HuH-7.5 (cell line): ENCODE results near the gene GRK5.
"Not testable (repeated sequence)": the region's sequence is repeated elsewhere in the genome, so short reads cannot be mapped to it uniquely, and the experiment has no call there.

ENCODE experiments used
- DNase-seq: peaks from one replicate; pipeline ENCODE4 v3.0.0; 2011; ENCODE audit warnings: low spot score

GRK5 gene

DNA sequence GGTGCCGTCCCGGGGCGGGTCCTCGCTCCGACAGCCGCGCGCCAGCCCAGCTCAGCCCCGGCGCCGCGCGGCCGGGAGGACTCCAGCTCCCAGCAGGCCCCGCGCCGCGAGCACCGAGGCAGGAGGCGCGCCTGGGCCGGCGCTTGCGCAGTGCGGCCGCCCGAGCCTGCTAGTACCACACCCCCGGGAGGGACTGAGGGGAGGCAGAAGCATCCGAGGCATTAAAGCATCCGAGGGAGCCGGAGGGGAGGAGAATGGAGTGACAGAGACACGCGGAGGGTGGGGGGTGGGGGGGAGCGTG is at the start of gene GRK5:
GRK5 (plus strand) TSS at position 206 of the 301 bp plus-strand sequence. CDS start 347 bp downstream, outside the sequence.
- peak; percentile 89 for DNase-seq

GRCh38 chr10:119159332-119159731 is 48.0 kb upstream of the GRK5 start:
- DNase-seq: no peak

- DNase-seq: no peak
Observed at GRCh38 chr10:119161680-119162451, 45.5 kb upstream of the GRK5 start.

GRCh38 chr10:119162452-119163092 is 44.8 kb upstream of the GRK5 start:
- DNase-seq: no peak

GRCh38 chr10:119165171-119166117 is 41.9 kb upstream of the GRK5 start, which contains the start of gene SFXN4:
Gene SFXN4, minus strand, starts transcription at chr10:119165714. Its CDS starts 67 bp downstream, at chr10:119165647.
- DNase-seq: peak; percentile 61

GRCh38 chr10:119166118-119166500 is 41.3 kb upstream of the GRK5 start:
- no peak for DNase-seq

DNA sequence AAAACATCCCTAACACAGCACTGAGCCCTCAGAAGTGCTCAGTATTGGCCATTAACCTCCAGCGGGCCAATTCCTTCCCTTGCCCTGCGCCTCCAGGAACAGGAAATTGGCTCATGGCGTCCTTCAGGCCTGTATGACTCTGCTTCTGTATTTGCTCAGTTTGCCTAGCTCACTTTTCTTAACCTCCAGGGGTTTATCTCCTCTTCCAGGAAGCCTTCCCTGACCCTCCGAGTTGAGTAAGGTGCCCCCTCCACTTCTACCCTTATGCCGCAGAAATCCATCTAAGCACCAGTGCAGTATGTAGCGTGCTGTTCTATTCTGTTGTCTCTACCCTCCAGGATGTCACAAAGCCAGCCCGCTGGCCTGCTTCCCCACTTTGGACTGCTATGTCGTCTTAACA is 40.8 kb upstream of the GRK5 start:
- no peak for DNase-seq

GRCh38 chr10:119167041-119167440 is 40.3 kb upstream of the GRK5 start:
- DNase-seq: no peak

DNA sequence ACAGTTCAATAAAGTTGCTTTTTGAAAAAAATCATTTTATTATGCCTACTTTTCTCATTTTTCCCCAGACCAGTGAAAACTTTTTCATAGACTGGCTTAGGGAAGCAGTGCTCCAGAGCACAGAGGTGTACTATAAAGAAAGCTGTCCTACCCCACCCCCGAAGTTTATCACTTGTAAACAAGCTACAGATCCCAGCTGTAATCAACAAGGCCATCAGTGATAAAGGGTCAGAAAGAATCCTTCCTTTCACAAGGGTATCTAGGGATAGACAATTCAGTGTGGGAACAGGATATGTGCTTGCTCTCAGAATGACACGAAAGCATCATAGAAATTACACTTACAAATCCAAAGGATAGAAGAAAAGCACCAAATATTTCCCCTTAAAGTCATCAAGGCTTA is 33.3 kb upstream of the GRK5 start:
- no peak for DNase-seq

DNA sequence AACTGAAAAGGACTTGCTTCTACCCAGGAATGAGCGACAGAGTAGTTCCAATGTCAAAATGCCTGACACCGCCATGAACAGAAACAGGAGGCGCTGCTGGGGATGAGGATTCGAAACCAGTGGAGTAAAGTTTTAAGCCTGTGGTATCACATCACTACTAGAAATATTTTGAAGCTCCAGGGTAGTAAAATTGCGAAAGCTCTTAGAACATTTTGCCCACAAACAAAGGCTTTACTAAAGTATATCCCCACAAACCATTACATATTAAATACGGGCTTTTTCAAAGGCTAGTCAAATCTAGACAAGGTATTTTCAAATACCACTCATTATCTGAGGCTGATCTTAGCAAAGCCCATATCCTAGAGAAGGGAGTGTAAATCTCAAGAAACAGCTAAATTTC is 31.2 kb upstream of the GRK5 start:
- no peak for DNase-seq

DNA sequence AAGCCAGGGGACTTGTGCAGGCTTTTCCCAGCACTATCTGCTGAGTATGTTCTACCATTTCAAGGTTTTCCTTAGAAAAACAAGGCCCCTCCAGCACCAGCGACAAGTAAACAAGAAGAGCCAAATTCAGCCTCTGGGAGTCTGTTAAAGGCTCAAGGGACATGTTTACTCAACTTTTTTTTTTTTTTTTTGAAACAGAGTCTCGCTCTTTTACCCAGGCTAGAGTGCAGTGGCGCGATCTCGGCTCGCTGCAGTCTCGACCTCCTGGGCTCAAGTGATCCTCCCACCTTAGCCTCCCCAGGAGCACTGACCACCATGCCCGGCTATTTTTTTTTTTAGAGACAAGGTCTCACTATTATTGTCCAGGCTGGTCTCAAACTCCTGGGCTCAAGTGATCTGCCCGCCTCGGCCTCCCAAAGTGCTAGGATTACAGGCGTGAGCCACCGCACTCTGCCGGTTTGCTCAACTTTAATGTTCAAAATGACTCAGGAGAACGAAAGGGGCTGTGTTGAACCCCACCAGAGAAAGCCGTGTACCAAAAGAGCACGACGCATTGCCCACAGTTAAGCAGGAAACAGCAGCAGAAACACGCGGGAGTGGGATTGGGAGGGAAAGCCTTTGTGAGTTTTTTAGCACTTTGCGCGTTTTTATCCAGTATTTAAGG is 29.5 kb upstream of the GRK5 start:
- DNase-seq: no peak

DNA sequence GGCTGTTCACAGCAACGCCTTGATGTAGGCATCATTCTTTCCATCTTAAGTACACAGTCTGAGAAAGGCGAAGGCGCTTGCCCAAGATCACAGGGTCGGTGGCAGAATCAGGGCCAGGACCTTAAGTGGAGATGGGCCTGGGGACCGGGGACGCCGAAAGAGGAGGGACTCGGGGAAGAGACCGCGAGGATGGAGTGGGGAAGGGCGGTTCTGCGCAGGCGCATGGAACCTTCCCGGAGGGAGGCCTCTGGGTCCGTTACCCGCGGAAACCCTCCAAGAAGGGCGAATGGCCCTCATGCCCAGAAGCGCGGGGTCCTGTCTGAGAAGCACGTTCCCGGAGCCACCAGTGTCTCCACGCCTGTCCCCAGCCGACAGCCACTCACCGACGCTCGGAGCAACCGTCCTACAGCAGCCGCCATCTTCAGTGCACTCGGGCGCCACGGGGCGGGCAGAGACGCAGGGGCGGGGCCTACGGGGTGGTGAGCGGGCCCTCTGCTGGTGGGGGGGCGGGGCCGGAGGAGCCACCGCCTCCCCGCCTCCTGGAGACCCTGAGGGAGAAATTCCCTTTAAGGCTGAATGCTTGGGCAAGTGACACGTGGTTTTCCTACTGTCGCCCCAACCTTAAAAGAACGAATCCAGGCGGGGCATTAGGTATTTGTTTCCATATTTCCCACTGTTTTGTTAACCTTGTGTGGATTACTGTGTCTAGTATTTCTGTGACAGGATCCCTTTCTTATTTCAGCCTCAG is 28.8 kb upstream of the GRK5 start, which contains the start of gene PRDX3:
PRDX3 (minus strand) TSS at position 441 of the 748 bp plus-strand sequence; CDS start at position 419, 22 bp downstream.
- DNase-seq: peak; percentile 64

GRCh38 chr10:119180850-119181400 is 26.4 kb upstream of the GRK5 start:
- not testable (repeated sequence) for DNase-seq

DNA sequence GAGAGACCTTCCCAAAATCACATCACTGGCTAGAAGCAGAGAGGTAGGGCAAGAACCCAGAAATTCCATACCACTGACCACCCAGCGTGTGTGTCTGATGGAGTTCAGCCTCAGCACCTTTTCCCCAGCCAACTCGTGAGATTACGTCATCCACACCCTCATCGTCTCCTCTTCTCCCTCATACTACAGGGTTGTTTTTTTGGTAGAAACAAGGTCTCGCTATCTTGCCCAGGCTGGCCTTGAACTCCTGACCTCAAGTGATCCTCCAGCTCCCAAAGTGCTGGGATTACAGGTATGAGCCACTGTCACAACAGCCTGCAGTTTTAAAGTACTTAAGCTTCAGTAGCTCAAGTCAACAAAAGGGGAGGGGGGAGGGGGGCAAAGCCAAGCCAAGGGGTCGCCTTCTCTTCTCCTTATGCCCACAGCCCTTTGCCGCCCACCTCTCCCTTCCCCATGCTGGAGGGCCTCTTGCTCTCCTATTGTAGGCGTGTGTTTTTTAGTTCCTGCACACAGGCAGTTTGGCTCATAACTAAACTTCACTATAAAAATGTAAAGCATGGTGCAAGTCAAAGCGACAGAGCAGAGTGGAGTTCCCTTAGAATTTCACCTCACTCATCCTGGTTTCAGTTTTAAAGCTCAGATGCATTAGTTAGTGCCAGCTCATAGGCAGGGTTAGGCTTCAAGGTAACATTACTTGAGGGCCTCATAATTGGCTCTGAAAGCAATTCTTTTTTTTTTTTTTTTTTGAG is 23.5 kb upstream of the GRK5 start:
- DNase-seq: no peak

GRCh38 chr10:119189811-119190282 is 17.5 kb upstream of the GRK5 start:
- DNase-seq: no peak

GRCh38 chr10:119190353-119190752 is 17.0 kb upstream of the GRK5 start:
- DNase-seq: no peak

- no peak for DNase-seq
Observed at GRCh38 chr10:119190954-119191785, 16.2 kb upstream of the GRK5 start.

- DNase-seq: no peak
Observed at GRCh38 chr10:119191881-119192280, 15.5 kb upstream of the GRK5 start.

- no peak for DNase-seq
Observed at GRCh38 chr10:119197921-119198320, 9.4 kb upstream of the GRK5 start.
